Smooth muscle cell of the brain vasculature (primary cell): ENCODE measurements around the gene RELL2.
"Not testable (repeated sequence)": the region's sequence is repeated elsewhere in the genome, so short reads cannot be mapped to it uniquely, and the experiment has no call there.

Experiments used
- DNase-seq: peaks from one replicate; pipeline ENCODE4 v3.0.0-alpha.2; 2012; ENCODE audit warnings: low read depth, low spot score

RELL2 gene, protein sequence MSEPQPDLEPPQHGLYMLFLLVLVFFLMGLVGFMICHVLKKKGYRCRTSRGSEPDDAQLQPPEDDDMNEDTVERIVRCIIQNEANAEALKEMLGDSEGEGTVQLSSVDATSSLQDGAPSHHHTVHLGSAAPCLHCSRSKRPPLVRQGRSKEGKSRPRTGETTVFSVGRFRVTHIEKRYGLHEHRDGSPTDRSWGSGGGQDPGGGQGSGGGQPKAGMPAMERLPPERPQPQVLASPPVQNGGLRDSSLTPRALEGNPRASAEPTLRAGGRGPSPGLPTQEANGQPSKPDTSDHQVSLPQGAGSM

DNA sequence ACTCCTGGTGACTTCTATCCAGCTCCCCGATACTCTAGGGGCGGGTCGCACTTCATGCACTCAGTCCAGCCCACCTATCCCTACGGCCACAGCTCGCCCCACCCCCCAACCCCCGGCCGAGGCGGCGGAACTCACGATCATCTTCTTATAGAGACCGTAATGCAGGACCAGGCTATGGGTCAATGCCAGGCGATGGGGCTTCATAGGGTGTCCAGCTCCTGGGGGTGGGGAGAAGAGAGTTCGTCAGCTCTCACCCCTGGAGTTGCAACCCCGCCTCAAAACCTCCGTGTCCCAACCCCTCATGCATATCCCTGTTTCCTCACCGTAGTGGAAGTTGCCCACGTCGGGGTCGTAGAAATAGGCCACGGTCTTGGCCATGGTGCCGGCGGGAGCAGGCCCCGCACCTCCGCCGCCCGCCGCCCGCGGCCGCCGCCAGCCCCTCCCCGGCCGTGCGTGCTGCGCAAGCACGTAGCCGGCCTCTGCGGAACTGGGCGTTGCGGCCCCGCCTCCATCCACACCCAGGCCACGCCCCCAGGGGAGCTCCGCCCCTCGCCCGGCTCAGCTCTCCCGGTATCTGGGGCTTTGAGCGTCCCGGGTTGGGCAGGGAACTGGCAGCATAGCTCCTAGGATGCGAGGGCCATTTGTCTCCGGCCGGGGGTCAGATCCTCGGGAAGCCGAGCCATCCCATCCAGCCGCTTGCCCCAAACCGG, at the start of gene RELL2, which contains the start of gene HDAC3:
Gene RELL2, plus strand, starts transcription at position 585 of the 710 bp plus-strand sequence. CDS start 1,229 bp downstream, outside the sequence.
Gene HDAC3, minus strand, starts transcription at position 437 of the 710 bp plus-strand sequence. Its CDS starts 59 bp downstream, at position 378.
- peak; percentile 62 for DNase-seq

- no peak for DNase-seq
Observed at GRCh38 chr5:141590127-141590526, 46.7 kb upstream of the RELL2 start.

DNA sequence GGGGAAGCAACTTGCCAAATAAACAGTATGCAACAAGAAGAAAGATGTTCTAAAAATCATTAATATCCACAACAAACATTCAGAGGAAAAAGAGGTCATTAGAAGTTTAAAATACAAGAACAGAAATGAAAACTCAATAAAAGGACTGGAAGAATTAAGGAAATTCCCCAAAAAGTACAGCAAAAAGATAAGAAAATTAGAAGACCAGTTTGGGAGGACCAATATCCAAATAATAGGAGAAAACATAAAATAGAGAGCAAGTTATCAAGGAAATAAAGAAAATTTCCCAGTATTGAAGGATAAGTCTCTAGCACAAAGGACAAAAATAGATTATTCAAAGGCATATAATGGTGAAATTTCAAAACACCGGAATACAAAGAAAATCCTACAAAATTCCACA, 39.9 kb upstream of the RELL2 start:
- DNase-seq, result no peak

DNA sequence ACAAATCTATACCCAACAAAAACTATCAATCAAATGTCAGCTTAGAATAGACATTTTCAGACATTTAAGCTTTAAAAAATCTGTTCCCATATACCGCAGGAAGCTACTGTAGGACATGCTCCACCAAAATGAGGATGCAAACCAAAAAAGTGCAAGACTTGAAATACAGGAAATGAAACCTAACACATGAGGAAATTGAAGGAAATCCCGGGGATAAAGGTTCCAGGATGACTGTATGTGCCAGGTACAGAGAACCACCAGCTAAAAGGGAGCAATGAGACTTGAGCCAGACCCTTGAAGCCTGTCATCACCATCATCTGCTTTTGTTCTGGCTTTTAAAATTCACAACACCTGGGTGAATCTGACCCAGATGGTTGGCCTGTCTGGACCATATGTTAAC, 39.4 kb upstream of the RELL2 start:
- no peak for DNase-seq

DNA sequence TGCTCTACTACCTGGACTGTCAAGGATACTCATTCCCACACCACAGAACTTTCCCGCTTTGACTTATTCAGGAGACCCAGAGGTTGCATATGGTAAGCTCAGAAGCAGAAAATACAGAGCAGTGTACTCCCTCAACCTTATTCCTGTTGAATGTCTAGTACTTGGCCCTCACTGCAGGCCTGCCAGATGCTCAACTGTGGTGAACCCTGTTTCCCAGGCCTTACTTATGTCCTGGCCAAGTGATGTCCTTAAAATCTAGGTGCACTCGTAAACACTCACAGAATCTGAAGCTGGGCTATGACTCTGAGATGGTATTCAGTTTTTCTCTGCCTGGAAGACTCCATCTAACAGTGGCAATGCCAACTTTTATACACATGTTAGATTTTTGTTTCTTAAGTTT, 39.0 kb upstream of the RELL2 start:
- DNase-seq, result no peak

DNA sequence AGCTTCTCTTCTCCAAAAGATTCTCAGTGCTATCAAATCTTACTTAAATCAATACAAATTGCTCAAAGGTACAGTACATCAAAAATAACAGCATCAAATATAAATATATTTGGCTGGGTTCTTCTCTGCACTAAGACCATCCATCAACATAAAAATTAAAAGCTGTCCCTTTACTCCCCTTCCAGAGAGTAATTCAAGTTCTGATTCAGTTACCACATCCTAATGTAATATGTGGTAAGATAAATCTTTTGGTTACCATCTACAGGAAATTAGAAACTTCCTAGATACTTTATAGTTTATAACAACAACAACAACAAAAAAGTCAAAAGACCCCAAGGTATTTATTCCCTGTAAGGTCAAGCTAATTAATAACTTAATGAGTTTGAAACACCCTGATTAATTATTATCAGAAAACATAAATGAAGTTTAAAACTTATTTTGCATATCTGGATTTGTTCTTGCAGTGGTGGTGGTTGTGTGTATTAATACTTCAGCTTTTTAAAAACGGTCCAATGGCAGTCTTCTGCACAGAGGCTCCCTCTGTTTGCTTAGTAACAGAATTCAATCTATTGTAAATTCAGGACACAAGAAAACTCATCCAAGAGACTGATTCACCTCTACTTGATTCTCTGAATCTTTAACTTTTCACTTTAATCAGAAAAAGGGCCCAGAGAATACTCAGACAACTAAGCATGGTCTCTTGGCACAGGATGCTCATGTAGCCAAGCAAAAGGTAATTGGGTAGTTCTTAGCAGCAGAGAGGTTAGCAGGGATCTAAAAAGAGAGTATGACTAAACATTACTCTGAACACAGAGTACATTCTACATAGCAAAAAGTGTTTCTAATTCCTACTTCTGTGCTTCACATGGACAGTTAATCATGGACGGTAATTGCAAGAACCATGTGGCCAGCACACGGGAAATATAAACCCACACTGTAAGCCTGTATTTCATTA, 38.1 kb upstream of the RELL2 start:
- DNase-seq, result no peak

DNA sequence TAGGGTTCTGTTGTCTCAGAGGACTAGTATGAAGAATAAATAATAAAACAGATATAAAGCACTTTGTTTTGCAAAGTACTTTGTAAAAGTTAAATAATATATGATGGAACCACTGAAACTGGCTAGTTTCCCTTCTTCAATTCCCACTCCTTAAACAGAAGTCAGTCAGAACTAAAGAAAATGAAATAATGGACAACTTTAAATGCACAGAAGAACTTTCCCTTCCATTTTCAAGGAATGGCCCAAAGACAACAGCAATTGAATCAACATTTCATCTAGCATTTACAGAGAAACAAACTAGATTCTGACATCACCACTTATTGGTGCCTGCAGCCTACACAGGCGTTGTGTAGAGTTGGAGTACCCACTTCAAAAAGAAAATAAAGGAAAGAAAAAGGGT, 34.2 kb upstream of the RELL2 start:
- no peak for DNase-seq

DNA sequence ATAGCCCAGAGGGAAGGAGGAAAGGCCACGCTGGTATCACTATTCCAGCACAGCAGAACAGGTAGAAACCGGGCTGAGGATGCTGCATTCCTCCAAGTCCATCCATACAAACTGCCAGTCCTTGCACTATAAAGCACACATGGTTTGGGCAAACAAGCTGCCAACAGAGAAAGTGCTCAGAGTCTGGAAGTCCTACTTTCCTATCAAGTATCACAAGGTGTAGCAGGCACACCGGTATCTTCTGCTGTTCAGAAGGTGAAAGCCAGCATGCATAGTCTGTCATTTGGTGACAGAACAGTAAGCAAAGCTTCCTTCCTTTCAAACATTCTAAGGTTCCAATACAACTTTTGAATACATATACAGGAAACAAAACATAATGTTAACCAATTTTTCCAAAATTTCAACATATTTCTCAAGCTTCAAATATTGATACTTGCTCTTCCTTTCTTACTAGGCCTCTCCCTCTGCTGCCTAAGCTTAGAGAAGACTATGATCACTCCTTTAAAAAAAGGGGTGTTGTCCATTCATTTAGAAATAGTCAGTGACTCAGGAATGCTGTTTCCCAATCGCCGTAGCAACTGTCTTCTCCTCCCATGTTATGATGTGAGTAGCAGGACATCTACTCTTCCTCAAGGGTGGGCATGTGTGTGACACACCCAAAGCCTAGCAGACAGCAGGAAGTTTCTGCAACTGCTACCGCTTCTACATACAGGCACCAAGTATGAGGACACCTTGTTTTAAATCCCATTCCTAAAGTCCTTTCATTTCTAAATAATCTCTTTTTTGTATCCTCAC, 32.7 kb upstream of the RELL2 start:
- DNase-seq, result no peak

GRCh38 chr5:141605523-141606277, 31.1 kb upstream of the RELL2 start:
- DNase-seq, result no peak

DNA sequence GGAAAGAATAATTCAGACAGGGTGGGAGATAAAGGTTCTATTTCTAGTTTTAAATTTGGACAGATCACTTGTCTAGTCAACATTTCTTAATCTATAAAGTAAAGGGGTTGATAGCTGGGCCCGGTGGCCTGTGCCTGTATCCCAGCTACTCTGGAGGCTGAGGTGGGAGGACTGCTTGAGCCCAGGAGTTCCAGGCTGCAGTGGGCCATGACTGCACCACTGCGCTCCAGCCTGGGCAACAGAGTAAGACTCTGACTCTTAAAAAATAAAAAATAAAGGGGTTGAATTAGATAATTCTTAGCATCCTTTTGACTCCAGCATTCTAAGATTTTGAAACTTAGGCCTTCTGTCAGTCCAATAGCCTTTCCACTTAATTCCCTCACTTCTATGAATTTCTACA, 28.8 kb upstream of the RELL2 start:
- DNase-seq, result no peak

DNA sequence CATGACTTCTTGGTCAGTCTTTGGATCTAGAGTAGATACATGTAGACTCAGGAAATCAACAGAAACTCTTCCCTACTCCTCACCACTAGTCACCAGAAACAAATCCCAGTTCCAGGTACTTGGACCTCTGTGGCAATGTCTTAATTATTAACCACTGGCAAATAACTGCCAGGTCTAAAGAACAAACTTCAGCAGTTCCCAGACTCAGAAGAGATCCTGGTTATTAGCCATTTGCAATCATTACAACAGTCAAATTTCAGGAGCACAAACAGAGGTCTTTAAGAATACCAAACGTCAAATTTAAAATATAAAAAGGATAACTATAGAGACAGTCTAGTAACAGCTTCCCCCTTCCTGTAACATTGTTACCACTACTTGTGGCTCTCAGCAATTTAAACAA, 28.2 kb upstream of the RELL2 start:
- DNase-seq, result no peak

- no peak for DNase-seq
Observed at GRCh38 chr5:141609044-141609443, 27.8 kb upstream of the RELL2 start.

DNA sequence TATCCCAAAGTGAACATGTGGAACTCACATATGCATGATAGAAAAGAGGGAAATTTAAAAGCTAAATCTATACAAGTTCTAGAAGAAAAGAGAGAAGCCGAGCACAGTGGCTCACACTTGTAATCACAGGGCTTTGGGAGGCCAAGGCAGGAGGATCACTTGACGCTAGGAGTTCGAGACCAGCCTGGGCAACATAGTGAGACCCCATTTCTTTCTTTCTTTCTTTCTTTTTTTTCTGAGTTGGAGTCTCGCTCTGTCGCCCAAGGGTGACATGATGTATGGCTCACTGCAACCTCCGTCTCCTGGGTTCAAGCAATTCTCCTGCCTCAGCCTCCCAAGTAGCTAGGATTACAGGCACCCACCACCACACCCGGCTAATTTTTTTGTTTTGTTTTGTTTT, 26.9 kb upstream of the RELL2 start:
- not testable (repeated sequence) for DNase-seq

DNA sequence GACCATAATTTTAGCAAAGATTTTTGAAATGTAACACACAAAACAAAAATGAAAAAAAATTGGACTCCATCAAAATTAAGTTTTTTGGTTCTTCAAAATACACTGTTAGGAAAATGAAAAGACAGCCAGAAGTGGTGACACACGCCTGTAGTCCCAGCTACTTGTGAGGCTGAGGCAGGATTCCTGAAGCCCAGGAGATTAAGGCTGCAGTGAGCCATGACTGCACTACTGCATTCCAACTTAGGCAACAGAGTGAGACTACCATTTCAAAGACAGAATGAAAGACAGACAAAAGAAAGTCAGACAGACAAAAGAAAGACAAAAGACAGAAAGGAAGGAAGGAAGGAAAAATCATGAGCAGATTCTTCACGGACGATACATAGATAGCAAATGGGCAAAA, 25.5 kb upstream of the RELL2 start:
- no peak for DNase-seq

GRCh38 chr5:141613344-141613743, 23.5 kb upstream of the RELL2 start:
- no peak for DNase-seq

GRCh38 chr5:141615991-141616720, 20.6 kb upstream of the RELL2 start:
- no peak for DNase-seq

DNA sequence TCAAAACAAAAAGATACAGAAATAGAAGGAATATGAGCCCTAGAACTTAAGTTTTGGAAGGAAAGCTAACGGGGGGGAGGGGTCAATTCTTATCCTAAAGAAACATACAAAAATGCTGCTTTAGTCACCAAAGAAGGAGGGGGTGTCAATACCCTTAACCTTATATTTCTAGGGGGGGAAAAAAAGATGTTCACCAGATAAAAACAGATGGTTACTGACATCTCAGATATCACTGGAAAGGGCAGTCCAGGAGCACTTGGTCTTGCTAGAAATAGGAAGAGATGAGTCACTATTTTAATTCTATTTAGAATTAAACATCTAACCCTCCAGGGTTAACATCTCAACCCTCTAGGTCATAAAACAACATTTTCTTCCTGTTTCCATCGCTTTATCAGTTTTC, 19.7 kb upstream of the RELL2 start:
- no peak for DNase-seq

- no peak for DNase-seq
Observed at GRCh38 chr5:141617682-141618029, 19.1 kb upstream of the RELL2 start.

GRCh38 chr5:141618030-141618803, 18.6 kb upstream of the RELL2 start:
- DNase-seq, result no peak
